ENCODE results near the gene PER3. TPM values are rescaled to one million over a fixed set of nuclear protein-coding genes. Genes with fewer than 3 reads are reported as not detected.

The PER3 gene
- total RNA-seq: 22.4 and 24.2 TPM in 2 replicates

DNA sequence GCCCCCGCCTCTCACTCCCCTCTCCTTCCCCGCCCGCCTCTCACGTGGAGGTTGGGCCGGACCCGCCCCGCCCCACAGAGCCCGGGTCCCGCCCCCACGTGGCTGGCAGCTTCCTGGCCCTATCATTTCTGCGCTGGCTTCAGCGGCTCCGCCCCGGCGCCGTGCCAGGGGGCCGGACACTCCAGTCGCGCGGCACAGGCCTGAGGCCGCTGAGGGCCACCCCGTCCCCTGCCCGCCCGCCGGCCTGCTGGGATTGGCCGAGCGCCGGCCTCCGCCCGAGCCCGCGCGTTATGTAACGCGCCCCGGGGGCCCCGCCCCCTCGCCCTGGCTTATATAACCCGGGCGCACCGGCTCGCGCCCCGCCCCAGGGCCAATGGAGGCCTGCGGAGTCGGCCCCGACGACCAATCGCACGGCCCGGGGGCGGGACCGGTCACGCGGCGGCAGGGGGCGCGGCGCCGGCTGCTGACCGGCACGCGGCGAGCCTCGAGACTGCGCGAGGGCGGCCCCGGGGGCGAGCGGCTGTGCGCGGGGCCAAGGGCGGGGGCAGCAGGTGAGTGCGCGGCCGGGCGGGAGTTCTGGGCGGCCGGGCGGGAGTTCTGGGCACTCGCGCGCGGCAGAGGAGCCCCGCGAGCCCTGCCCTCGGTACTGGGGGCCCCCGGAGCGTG, at the start of gene PER3:
Gene PER3, plus strand, starts transcription at position 466 of the 666 bp plus-strand sequence. CDS start 587 bp downstream, outside the sequence.
- peak within 1 kb of the TSS; percentile 75 for H3K4me3 ChIP-seq (ENCODE audit: insufficient read depth, low read length)
- TF ChIP-seq, protein P1, sequence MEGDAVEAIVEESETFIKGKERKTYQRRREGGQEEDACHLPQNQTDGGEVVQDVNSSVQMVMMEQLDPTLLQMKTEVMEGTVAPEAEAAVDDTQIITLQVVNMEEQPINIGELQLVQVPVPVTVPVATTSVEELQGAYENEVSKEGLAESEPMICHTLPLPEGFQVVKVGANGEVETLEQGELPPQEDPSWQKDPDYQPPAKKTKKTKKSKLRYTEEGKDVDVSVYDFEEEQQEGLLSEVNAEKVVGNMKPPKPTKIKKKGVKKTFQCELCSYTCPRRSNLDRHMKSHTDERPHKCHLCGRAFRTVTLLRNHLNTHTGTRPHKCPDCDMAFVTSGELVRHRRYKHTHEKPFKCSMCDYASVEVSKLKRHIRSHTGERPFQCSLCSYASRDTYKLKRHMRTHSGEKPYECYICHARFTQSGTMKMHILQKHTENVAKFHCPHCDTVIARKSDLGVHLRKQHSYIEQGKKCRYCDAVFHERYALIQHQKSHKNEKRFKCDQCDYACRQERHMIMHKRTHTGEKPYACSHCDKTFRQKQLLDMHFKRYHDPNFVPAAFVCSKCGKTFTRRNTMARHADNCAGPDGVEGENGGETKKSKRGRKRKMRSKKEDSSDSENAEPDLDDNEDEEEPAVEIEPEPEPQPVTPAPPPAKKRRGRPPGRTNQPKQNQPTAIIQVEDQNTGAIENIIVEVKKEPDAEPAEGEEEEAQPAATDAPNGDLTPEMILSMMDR (IDR thresholded peaks at IDR 0.05; ENCODE audit: extremely low read depth, low read depth, low read length): no peak
- peaks cover 31% of the 10 kb centered on the region for H3K36me3 ChIP-seq (ENCODE audit: insufficient read depth, low read length)
- H2AFZ ChIP-seq (ENCODE audit: low read length): peak within 1 kb of the TSS; percentile 68
- peak within 1 kb of the TSS; percentile 83 for H3K4me2 ChIP-seq (ENCODE audit: insufficient read depth, low read length)
- no peaks in the 10 kb centered on the region for H3K27me3 ChIP-seq (ENCODE audit: insufficient read depth, low read length)
- H3K79me2 ChIP-seq (ENCODE audit: insufficient read depth, low read length): no peaks in the 10 kb centered on the region
- peak within 1 kb of the TSS; percentile 61 for H3K27ac ChIP-seq (ENCODE audit: low read depth, low read length)
- peak; percentile 100 for DNase-seq (ENCODE audit: insufficient read length, low spot score, missing footprints)
- no peaks in the 10 kb centered on the region for H4K20me1 ChIP-seq (ENCODE audit: insufficient read depth, low read length)
- H3K9me3 ChIP-seq (ENCODE audit: low read depth, low read length): no peaks in the 10 kb centered on the region
- peaks cover 8% of the 10 kb centered on the region for H3K4me1 ChIP-seq (ENCODE audit: insufficient read depth, low read length)

DNA sequence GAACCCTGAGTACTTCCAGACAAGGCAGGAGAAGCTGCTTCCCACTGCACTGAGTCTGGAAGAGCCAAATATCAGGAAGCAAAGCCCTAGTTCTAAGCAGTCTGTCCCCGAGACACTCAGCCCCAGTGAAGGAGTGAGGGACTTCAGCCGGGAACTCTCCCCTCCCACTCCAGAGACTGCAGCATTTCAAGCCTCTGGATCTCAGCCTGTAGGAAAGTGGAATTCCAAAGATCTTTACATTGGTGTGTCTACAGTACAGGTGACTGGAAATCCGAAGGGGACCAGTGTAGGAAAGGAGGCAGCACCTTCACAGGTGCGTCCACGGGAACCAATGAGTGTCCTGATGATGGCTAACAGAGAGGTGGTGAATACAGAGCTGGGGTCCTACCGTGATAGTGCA, 46.0 kb upstream of the PER3 start:
- no peak overlapping the region for H3K4me3 ChIP-seq (ENCODE audit: insufficient read depth, low read length)
- no peaks in the 10 kb centered on the region for H3K4me1 ChIP-seq (ENCODE audit: insufficient read depth, low read length)
- no peak for DNase-seq (ENCODE audit: insufficient read length, low spot score, missing footprints)
- no peaks in the 10 kb centered on the region for H4K20me1 ChIP-seq (ENCODE audit: insufficient read depth, low read length)
- H3K9me3 ChIP-seq (ENCODE audit: low read depth, low read length): no peaks in the 10 kb centered on the region
- H3K36me3 ChIP-seq (ENCODE audit: insufficient read depth, low read length): no peaks in the 10 kb centered on the region
- no peak overlapping the region for H2AFZ ChIP-seq (ENCODE audit: low read length)
- no peak overlapping the region for H3K4me2 ChIP-seq (ENCODE audit: insufficient read depth, low read length)
- H3K27ac ChIP-seq (ENCODE audit: low read depth, low read length): no peak overlapping the region
- no peaks in the 10 kb centered on the region for H3K79me2 ChIP-seq (ENCODE audit: insufficient read depth, low read length)
- peaks cover 5% of the 10 kb centered on the region for H3K27me3 ChIP-seq (ENCODE audit: insufficient read depth, low read length)
- TF ChIP-seq, protein P1 (IDR thresholded peaks at IDR 0.05; ENCODE audit: extremely low read depth, low read depth, low read length): no peak

DNA sequence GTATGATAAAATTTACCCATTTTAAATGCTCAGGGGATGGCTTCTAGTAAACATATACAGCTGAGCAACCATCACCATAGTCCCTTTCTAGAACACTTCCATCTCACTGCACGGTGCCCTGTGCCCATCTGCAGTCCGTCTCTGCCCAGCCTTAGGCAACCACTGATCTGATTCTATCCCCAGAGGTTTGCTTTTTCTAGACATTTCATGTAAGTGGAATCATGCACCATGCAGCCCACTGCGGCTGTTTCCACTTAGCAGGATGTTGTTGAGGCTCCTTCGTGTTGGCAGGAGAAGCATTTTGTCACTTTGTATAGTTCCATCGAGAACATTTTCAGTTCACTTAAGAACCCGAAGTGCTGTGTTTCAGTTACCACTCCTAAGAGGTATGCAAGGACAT, 40.7 kb upstream of the PER3 start:
- peaks cover 7% of the 10 kb centered on the region for H3K27me3 ChIP-seq (ENCODE audit: insufficient read depth, low read length)
- H3K79me2 ChIP-seq (ENCODE audit: insufficient read depth, low read length): no peaks in the 10 kb centered on the region
- no peaks in the 10 kb centered on the region for H3K36me3 ChIP-seq (ENCODE audit: insufficient read depth, low read length)
- DNase-seq (ENCODE audit: insufficient read length, low spot score, missing footprints): peak; percentile 27
- no peaks in the 10 kb centered on the region for H3K9me3 ChIP-seq (ENCODE audit: low read depth, low read length)
- H3K4me2 ChIP-seq (ENCODE audit: insufficient read depth, low read length): no peak overlapping the region
- no peaks in the 10 kb centered on the region for H4K20me1 ChIP-seq (ENCODE audit: insufficient read depth, low read length)
- H2AFZ ChIP-seq (ENCODE audit: low read length): no peak overlapping the region
- no peak overlapping the region for H3K4me3 ChIP-seq (ENCODE audit: insufficient read depth, low read length)
- no peak overlapping the region for H3K27ac ChIP-seq (ENCODE audit: low read depth, low read length)
- TF ChIP-seq, protein P1 (IDR thresholded peaks at IDR 0.05; ENCODE audit: extremely low read depth, low read depth, low read length): no peak
- H3K4me1 ChIP-seq (ENCODE audit: insufficient read depth, low read length): no peaks in the 10 kb centered on the region

DNA sequence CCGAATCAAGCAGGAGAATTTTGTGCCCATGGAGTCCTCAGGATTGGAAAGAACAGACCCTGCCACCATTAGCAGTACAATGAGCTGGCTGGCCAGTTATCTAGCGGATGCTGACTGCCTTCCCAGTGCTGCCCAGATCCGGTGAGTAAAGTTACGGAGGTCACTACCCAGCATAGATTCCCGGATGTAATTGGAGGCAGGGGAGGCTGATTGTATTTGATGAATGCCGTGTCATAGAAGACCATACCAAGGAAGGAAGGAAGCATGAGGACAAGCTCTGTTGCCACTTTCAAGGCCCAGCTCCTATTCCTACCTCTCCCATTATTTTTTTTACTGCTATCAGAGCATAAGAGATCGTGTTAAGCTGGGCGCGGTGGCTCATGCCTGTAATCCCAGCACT, 39.2 kb upstream of the PER3 start:
- Histone ChIP-seq H2AFZ (ENCODE audit: low read length) (no peak overlapping the region), H3K79me2 (ENCODE audit: insufficient read depth, low read length) (no peaks in the 10 kb centered on the region), H3K4me2 (ENCODE audit: insufficient read depth, low read length) (no peak overlapping the region), H3K9me3 (ENCODE audit: low read depth, low read length) (no peaks in the 10 kb centered on the region), H3K27ac (ENCODE audit: low read depth, low read length) (no peak overlapping the region), H3K4me3 (ENCODE audit: insufficient read depth, low read length) (no peak overlapping the region), H3K36me3 (ENCODE audit: insufficient read depth, low read length) (no peaks in the 10 kb centered on the region), H3K27me3 (ENCODE audit: insufficient read depth, low read length) (peaks cover 9% of the 10 kb centered on the region), H3K4me1 (ENCODE audit: insufficient read depth, low read length) (no peaks in the 10 kb centered on the region), H4K20me1 (ENCODE audit: insufficient read depth, low read length) (no peaks in the 10 kb centered on the region)
- no peak for DNase-seq (ENCODE audit: insufficient read length, low spot score, missing footprints)
- TF ChIP-seq, protein P1 (IDR thresholded peaks at IDR 0.05; ENCODE audit: extremely low read depth, low read depth, low read length): no peak

Measured in osteoblast (primary cell).